HG03460 (cell line): ENCODE measurements around the gene PPM1D.
"Not testable (repeated sequence)": the region's sequence is repeated elsewhere in the genome, so short reads cannot be mapped to it uniquely, and the experiment has no call there.

Experiments used
- ATAC-seq: cut with Tn5 transposase; IDR thresholded peaks from one replicate; pipeline ENCODE4 v1.9.1; 2021; ENCODE audit not compliant: unreplicated experiment

Gene PPM1D

DNA sequence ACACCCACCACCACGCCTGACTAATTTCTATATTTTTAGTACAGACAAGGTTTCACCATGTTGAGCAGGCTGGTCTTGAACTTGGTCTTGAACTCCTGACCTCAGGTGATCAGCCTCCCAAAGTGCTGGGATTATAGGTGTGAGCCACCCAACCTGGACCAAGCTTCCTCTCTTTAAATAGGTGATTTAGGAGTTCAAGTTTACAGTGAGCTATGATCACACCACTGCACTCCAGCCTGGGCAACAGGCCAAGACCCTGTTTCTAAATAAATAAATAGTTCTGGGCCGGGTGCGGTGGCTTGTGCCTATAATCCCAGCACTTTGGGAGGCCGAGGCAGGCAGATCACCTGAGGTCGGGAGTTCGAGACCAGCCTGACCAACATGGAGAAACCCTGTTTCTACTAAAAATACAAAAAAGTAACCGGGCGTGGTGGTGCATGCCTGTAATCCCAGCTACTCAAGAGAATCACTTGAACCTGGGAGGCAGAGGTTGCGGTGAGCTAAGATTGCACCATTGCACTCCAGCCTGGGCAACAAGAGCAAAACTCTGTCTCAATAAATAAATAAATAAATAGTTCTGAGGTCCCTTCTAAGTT lies 6.5 kb upstream of the PPM1D start:
- ATAC-seq, result not testable (repeated sequence)

DNA sequence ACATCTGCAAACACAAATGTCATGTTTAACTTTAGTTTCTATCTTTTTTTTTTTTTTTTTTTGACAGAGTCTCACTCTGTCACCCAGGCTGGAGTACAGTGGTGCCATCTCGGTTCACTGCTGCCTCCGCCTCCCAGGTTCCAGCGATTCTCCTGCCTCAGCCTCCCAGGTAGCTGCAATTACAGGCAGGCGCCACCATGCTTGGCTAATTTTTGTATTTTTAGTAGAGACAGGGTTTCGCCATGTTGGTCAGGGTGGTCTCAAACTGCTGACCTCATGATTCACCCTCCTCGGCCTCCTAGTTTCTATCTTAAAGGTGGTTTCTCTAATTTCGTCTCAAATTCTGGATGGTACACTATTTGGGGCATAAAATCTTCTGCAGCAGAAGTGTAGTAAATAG lies 5.8 kb upstream of the PPM1D start:
- not testable (repeated sequence) for ATAC-seq

DNA sequence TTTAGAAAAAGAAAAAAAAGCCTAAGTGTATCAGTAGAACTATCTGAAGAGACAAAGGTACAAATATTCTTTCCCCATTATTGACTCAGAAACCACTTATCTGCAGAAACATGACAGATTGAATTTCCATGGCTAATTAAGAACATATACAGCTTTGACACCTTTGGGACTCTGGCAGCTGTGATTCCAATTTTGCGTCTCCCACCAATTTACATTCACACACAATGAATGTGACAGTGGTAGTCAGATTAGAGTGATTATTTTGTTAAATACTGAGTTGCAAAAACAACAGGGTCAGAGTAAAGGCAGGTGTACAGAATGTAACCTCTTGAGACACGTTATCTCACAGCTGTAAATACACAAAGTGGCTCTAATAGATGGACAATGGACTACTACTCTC lies 5.3 kb upstream of the PPM1D start:
- ATAC-seq, result no peak

DNA sequence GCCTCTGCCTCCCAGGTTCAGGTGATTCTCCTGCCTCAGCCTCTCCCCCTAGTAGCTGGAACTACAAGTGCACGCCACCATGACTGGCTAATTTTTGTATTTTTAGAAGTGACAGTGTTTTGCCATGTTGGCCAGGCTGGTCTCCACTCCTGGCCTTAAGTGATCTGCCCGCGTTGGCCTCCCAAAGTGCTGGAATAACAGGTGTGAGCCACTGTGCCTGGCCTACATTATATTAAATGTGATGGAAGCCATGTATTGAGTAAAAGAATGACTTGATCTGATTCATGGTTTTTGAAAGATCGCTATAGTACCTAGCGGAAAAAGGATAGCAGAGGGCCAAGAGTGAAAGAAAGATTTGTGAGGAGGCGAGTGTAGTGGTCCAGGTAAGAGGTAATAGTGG lies 2.7 kb upstream of the PPM1D start:
- no peak for ATAC-seq

DNA sequence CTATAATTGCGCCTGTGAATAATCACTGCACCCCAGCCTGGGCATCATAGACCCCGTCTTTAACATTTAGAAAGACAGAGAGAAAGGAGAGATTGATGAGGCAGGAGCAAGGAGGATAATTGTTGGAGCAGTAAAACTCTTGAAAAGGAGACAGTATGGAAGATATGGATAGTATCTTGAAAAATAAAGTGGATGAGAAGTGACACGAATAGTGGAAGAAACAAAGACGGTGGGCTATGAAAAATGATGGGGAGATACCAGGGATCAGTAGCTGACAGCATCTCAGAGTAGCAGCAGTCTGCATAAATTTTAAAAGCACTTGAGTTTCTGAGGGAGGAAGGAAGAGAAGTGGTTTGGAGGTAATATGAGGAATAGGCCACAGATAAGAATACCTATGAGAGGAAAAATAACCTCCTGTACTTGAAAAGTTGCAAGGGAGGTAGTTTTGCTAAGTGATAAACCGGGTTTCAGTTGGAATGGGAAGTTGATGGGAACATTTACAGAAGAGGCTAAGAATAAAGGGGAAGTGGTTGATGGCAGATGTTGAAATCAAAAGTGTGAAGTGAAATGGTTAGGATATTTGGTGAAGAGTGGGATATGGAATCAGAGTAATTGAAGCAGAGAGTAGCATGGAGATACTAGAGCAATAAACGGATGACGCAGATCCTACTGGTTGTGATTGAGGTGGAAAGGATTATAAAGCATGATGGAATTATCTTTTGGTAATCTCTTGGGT lies 1.8 kb upstream of the PPM1D start:
- no peak for ATAC-seq

DNA sequence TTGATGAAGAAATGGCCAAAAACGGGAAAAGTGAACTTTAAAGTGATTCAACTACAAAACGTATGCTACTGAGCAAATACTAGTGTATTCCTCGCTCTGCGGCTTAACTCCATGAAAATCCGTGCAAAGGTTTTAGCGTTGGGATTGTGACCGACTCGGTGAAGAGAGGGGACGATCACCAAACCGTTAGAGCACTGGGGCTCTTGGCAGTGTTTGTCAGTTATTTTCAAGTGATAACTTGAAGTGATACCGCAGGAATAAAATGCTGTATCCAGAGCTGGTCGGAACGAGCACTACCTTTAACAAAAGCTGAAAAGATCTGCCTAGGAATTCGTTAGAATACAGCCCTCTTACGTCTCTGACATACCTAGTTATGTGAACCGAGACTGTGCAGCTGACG lies 773 bp upstream of the PPM1D start:
- ATAC-seq, result no peak

DNA sequence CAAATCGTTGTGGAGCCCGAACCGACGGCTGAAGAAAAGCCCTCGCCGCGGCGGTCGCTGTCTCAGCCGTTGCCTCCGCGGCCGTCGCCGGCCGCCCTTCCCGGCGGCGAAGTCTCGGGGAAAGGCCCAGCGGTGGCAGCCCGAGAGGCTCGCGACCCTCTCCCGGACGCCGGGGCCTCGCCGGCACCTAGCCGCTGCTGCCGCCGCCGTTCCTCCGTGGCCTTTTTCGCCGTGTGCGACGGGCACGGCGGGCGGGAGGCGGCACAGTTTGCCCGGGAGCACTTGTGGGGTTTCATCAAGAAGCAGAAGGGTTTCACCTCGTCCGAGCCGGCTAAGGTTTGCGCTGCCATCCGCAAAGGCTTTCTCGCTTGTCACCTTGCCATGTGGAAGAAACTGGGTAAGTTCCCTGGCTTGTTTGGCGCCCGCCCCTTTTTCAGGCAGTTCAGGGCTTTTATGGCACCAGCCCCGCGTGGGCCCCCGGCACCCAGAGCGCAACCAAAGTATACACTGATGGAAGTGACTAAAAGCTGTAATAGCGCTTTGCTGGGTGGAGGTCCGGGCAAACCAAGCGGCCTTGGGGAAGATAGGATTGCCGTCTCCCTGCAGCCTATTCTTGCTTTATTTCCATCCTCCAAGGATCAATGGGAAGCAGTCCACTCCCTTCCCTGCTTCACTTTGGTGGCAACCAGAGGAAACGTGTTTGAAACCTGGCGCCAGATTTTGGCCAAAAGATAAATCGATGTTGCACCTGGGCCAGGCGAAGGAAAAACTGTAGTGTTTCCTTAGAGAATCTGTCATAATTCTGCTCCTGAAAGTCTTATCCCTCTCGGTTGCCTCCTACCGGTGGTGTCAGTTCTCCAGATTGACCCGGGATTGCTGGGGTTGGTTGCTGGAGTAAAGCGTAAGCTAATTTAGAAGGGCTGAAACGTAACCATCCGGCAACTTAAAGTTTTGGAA lies 775 bp downstream of the PPM1D start:
- peak; percentile 20 for ATAC-seq

DNA sequence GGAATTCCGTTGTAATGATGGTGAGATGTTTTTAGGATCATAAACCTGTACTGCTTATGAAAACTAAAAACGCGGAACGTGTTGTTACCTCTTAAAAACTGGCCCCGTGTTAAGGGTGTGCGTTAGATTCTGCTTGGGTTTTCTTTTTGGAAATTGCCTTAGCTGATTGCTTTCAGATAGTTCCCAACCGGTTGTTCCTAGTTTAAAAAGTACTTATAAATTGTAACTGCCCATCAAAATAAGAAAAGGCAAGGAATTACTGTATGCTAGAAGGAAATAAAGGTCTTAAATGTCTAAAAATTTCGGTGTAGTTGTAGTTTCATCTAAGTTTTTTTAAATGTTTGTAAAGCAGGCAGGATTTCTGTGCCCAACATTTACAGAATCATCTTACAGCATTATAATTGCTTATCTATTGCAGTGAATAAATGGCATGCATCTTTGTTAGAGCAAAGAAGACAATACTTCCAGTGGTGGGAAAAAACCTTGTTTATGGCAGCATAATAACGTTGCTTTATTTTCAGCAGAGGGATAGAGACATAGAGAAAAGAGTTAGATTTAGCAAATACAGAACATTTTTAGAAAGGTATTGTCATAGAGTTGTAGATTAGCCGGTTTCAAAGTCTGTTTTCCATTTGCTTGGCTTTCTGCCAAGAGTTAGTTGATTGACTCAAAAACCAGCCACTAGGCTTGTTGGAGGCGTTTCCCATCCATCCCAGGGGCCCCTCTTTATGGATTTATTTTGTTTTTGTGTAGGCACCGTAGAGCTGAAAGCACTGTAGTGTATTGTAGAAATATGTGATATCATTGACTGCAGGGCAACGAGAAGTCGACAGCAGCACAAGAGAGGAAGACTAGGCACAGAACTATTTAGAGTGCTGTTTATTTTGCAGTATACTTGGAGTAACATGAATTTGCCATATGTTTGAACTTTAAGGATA lies 1.7 kb downstream of the PPM1D start:
- ATAC-seq, result no peak

DNA sequence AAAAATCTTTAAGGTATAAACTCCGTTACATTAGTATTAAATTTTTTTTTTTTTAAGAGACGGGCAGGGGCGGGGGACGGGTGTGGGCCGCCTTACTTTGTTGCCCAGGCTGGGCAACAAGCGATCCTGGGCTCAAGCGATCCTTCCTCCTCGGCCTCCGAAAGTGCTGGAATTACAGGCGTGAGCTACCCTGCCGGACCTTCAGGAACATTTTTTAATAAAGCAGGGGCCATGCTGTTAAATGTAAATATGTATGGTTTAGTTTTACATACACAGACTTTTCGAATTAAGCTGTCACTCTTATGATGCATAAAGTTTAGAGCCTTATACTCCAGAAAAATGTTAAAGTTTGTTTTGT lies 2.4 kb downstream of the PPM1D start:
- ATAC-seq, result no peak

DNA sequence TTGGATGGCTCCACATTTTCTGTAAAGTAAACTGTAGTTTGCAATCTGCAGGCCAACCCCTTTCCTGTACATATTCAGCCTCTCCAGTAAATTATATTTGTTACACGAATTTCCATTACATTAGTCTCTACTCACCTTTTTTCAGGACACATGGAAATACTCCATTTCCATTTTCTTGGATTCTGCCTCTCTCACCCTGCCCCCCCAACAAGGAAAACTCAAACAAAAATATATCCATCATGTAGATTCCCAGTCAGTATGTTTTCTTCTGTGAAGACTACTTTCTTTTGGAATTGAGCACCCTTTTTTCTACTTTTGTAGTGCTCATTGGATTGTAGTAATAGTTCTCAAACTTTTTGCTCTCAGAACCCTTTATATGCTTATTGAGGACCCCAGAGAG lies 2.9 kb downstream of the PPM1D start:
- ATAC-seq, result no peak

DNA sequence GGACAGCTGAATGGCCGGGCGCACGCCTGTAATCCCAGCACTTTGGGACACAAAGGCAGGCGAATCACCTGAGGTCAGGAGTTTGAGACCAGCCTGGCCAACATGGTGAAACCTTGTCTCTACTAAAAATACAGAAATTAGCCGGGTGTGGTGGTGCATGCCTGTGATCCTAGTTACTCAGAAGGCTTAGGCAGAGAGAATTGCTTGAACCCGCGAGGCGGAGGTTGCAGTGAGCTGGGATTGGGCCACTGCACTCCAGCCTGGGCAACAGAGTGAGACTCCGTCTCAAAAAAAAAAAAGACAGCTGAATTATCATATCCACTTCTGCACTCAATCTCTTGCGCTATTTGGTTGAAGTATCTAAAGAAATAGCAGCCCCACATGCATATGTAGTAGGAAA lies 3.5 kb downstream of the PPM1D start:
- not testable (repeated sequence) for ATAC-seq

DNA sequence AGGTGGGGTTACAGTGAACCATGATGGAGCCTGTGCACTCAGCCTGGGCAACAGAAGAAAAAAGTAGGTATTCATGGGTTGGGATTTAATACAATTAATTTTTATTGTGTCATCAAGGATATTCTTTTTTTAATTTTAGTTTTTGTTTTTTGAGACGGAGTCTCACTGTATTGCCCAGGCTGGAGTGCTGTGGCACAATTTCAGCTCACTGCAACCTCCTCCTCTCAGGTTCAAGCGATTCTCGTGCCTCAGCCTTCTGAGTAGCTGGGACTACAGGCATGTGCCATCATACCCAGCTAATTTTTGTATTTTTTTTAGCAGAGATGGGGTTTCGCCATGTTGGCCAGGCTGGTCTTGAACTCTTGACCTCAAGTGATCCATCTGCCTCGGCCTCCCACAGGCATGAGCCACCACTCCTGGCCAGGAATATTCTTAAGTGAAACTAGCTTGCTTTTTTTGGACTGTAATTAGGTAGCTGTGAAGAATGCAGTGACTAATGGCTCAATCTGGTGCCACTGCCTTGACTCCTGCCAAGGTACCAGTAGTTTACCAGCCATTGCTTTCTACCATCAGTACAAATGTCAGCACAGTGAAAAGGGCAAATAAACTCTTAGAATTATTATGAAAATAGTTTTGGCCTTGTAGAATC lies 4.8 kb downstream of the PPM1D start:
- no peak for ATAC-seq

DNA sequence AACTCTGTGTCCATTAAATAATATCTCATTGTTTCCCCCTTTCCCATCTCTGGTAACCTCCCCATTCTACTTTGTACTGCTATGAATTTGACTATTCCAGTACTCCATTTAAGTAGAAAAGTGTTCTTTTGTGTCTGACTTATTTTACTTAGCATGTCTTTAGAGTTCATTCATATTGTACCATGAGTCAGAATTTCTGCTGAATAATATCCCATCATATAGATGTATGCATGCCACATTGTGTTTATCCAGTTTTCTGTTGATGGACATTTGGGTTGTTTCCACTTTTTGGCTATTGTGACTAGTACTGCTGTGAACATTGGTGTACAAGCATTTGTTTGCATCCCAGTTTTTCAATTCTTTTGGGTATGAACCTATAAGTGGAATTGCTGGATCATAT lies 6.0 kb downstream of the PPM1D start:
- ATAC-seq, result no peak

DNA sequence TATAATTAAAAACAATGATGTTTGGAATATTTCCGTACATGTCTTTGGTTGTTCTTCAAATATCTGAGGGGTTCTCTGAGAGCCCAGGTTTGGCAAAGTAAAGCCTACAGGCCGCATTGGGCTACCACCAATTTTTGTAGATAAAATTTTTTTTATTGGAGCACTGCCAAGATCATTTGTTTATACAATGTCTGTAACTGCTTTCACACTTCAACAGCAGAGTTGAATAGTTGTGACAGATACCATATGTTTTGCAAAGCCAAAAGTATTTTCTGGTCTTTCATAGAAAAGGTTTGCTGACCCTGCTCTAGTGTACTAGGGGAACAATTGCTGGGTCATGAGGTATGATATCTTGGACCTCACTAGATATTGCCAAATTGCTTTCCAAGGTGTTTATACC lies 10.5 kb downstream of the PPM1D start:
- ATAC-seq, result no peak

DNA sequence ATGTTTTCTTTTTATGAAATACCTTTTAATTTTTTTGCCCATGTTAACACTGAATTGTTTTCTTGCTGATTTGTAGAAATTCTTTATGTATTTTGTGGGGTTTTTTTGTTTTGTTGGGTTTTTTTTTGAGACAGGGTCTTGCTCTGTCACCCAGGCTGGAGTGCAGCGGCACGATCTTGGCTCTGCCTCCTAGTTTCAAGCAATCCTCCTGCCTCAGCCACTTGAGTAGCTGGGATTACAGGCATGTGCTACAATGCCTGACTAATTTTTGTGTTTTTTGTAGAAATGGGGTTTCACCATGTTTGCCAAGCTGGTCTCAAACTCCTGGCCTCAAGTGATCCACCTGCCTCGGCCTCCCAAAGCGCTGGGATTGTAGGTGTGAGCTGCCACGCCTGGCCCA lies 11.3 kb downstream of the PPM1D start:
- ATAC-seq, result not testable (repeated sequence)

DNA sequence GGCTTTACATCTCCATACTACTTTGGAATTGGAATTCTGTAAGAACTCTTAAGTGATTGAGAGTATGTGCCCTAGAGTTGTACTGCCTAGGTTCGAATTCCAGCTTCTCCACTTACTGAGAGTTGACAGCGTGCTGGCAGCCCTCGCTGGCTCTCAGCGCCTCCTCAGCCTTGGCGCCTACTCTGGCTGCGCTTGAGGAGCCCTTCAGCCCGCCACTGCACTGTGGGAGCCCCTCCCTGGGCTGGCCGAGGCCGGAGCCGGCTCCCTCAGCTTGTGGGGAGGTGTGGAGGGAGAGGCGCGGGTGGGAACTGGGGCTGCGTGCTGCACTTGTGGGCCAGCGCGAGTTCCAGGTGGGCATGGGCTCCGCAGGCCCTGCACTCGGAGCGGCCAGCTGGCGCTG lies 13.3 kb downstream of the PPM1D start:
- no peak for ATAC-seq

DNA sequence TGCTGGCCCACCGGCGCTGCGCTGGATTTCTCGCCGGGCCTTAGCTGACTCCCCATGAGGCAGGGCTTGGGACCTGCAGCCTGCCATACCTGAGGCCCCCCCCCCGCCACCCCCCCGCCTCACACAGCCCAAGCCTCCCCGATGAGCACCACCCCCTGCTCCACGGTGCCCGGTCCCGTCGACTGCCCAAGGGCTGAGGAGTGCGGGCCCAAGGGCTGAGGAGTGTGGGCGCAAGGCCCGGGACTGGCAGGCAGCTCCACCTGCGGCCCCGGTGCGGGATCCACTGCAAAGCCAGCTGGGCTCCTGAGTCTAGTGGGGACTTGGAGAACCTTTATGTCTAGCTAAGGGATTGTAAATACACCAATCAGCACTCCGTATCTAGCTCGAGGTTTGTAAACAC lies 13.8 kb downstream of the PPM1D start:
- not testable (repeated sequence) for ATAC-seq

DNA sequence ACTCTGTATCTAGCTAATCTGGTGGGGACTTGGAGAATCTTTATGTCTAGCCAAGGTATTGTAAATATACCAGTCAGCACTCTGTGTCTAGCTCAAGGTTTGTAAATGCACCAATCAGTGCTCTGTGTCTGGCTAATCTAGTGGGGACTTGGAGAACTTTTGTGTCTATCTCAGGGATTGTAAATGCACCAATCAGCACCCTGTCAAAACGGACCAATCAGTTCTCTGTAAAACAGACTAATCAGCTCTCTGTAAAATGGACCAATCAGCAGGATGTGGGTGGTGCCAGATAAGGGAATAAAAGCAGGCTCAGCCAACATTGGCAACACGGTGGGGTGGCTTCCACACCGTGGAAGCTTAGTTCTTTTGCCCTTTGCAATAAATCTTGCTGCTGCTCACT lies 14.3 kb downstream of the PPM1D start:
- ATAC-seq, result not testable (repeated sequence)

DNA sequence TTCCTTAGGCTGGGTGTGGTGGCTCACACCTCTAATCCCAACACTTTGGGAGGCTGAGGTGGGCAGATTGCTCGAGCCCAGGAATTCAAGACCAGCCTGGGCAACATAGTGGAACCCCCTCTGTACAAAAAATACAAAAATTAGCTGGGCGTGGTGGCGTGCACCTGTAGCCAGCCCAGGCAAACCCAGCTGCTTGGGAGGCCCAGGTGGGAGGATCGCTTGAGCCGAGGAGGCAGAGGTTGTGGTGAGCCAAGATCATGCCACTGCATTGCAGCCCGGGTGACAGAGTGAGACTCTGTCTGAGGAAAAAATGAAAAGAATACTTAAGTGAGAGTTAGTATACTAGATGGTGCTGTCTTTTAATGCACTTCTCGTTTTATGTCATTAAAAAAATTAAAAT lies 15.1 kb downstream of the PPM1D start:
- no peak for ATAC-seq

DNA sequence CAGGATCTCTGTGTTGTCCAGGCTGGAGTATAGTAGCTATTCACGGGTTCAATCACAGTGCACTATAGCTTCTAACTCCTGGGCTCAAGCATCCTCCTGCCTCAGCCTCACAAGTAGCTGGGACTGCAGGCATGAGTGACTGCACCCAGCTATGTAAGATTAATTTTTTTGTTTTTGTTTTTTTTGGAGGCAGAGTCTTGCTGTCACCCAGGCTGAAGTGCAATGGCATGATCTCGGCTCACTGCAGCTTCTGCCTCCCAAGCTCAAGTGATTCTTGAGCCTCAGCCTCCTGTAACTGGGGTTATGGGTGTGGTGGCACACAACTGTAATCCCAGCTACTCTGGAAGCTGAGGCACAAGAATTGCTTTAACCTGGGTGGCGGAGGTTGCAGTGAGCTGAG lies 15.8 kb downstream of the PPM1D start:
- ATAC-seq, result no peak
